ENCODE data around the gene KNDC1.
A peak's percentile ranks its signal among the peaks of the same experiment; 100 is the strongest.
"Not testable (repeated sequence)": the region's sequence is repeated elsewhere in the genome, so short reads cannot be mapped to it uniquely, and the experiment has no call there.

Gene KNDC1

GRCh38 chr10:133159950-133160825, at the start of gene KNDC1:
KNDC1 (plus strand) TSS chr10:133160219; CDS start chr10:133160468, 249 bp downstream.
- DNase-seq (ENCODE audit: low read depth in 2 of 2) = no peak

GRCh38 chr10:133110609-133111275, 49.3 kb upstream of the KNDC1 start:
- DNase-seq (ENCODE audit: low read depth in 2 of 2) = no peak

GRCh38 chr10:133111640-133112039, 48.4 kb upstream of the KNDC1 start:
- DNase-seq (ENCODE audit: low read depth in 2 of 2) = not testable (repeated sequence)

- no peak for DNase-seq (ENCODE audit: low read depth in 2 of 2)
Measured at GRCh38 chr10:133113146-133113830, 46.7 kb upstream of the KNDC1 start.

- DNase-seq (ENCODE audit: low read depth in 2 of 2) = no peak
Measured at GRCh38 chr10:133113847-133114246, 46.2 kb upstream of the KNDC1 start.

GRCh38 chr10:133114251-133114650, 45.8 kb upstream of the KNDC1 start:
- no peak for DNase-seq (ENCODE audit: low read depth in 2 of 2)

GRCh38 chr10:133114726-133115452, 45.1 kb upstream of the KNDC1 start:
- DNase-seq (ENCODE audit: low read depth in 2 of 2) = no peak

- no peak for DNase-seq (ENCODE audit: low read depth in 2 of 2)
Measured at GRCh38 chr10:133115453-133115842, 44.6 kb upstream of the KNDC1 start.

GRCh38 chr10:133115976-133116375, 44.0 kb upstream of the KNDC1 start:
- DNase-seq (ENCODE audit: low read depth in 2 of 2) = no peak

- DNase-seq (ENCODE audit: low read depth in 2 of 2) = no peak
Measured at GRCh38 chr10:133116455-133116854, 43.6 kb upstream of the KNDC1 start.

GRCh38 chr10:133117036-133117687, 42.9 kb upstream of the KNDC1 start:
- DNase-seq (ENCODE audit: low read depth in 2 of 2) = no peak

GRCh38 chr10:133117688-133118071, 42.3 kb upstream of the KNDC1 start:
- DNase-seq (ENCODE audit: low read depth in 2 of 2) = no peak

GRCh38 chr10:133121479-133121878, 38.5 kb upstream of the KNDC1 start:
- no peak for DNase-seq (ENCODE audit: low read depth in 2 of 2)

- no peak for DNase-seq (ENCODE audit: low read depth in 2 of 2)
Measured at GRCh38 chr10:133122171-133122935, 37.7 kb upstream of the KNDC1 start.

GRCh38 chr10:133123050-133123745, 36.8 kb upstream of the KNDC1 start:
- DNase-seq (ENCODE audit: low read depth in 2 of 2) = no peak

GRCh38 chr10:133123746-133124356, 36.2 kb upstream of the KNDC1 start:
- DNase-seq (ENCODE audit: low read depth in 2 of 2) = no peak

- peak in 1 of 2 donors; percentile 11 for DNase-seq (ENCODE audit: low read depth in 2 of 2)
Measured at GRCh38 chr10:133124357-133125211, 35.4 kb upstream of the KNDC1 start.

- DNase-seq (ENCODE audit: low read depth in 2 of 2) = no peak
Measured at GRCh38 chr10:133125901-133126300, 34.1 kb upstream of the KNDC1 start.
